Right ventricle myocardium inferior (tissue), 1 donor: ENCODE measurements around the gene PDIA4. TPM values are rescaled to one million over a fixed set of nuclear protein-coding genes. Genes with fewer than 3 reads are reported as not detected.
"Not testable (repeated sequence)": the region's sequence is repeated elsewhere in the genome, so short reads cannot be mapped to it uniquely, and the experiment has no call there.

Source experiments
- ATAC-seq: fragments of 200-7000 bp; cut with Tn5 transposase; one replicate; pipeline ENCODE4 v1.9.1; 2020; ENCODE audit warnings: mild to moderate bottlenecking, moderate library complexity
- DNase-seq: peaks from one replicate; pipeline ENCODE4 v3.0.0; 2021; ENCODE audit errors: missing footprints
- intact Hi-C: fragments of 100-400 bp; cut with DNase I; formaldehyde crosslinking; loops from one replicate; pipeline ENCODE4 v1.11.0; 2022
- long read RNA-seq: library from polyadenylated mRNA; unstranded; transcript quantifications from one replicate; pipeline ENCODE4 v2.0.0, GENCODE V29; 2021
- total RNA-seq: library from RNA; stranded (reverse); fragmentation: NEBNext Ultra II Directional; extraction: Animal tissue kit (Norgen Biotek cat#: 25700); gene quantifications from one replicate; pipeline ENCODE4 v1.2.1, GENCODE V29; 2021
- donor health status: DM: no; HTN: yes; CAD: no; lungs with severe emphysema.

The PDIA4 gene
- total RNA-seq: 48.7 TPM
- long read RNA-seq, transcript PDIA4-201 (10 exons, 2,903 nt): major isoform, 39 of 48 reads
- long read RNA-seq, partial matches to known transcripts: 5 of 48 reads
- long read RNA-seq, other reads (novel, unspliced or antisense): 4 of 48 reads

- ATAC-seq: peak; percentile 98
- DNase-seq: peak; percentile 100
- intact Hi-C loops: loop anchor here (1.0 to 2.0 kb wide), 4 partner anchors 37 to 98 kb away; partner anchors contain the start of genes ZNF425 and ZNF786
Measured at GRCh38 chr7:149028346-149029109, at the start of gene PDIA4. PDIA4 (minus strand) TSS chr7:149028505; CDS start chr7:149028408, 97 bp downstream.

- intact Hi-C loops: no loop called here
- DNase-seq (no peak), ATAC-seq (no peak)
Measured at GRCh38 chr7:149077594-149077993, 49.3 kb upstream of the PDIA4 start.

- intact Hi-C loops: no loop called here
- no peak for DNase-seq
- no peak for ATAC-seq
Measured at GRCh38 chr7:149075286-149075685, 47.0 kb upstream of the PDIA4 start.

GRCh38 chr7:149074116-149074885 is 46.0 kb upstream of the PDIA4 start:
- ATAC-seq: no peak
- no peak for DNase-seq
- intact Hi-C loops: no loop called here

- intact Hi-C loops: no loop called here
- no peak for DNase-seq
- ATAC-seq: no peak
Measured at GRCh38 chr7:149072438-149072775, 44.1 kb upstream of the PDIA4 start.

GRCh38 chr7:149071641-149072437 is 43.5 kb upstream of the PDIA4 start:
- ATAC-seq: no peak
- DNase-seq: no peak
- intact Hi-C loops: no loop called here

GRCh38 chr7:149071182-149071635 is 42.9 kb upstream of the PDIA4 start:
- intact Hi-C loops: no loop called here
- DNase-seq (no peak), ATAC-seq (no peak)

- DNase-seq (no peak), ATAC-seq (no peak)
- intact Hi-C loops: no loop called here
Measured at GRCh38 chr7:149070372-149071125, 42.2 kb upstream of the PDIA4 start.

- intact Hi-C loops: no loop called here
- DNase-seq: no peak
- no peak for ATAC-seq
Measured at GRCh38 chr7:149067869-149068268, 39.6 kb upstream of the PDIA4 start.

GRCh38 chr7:149063476-149063875 is 35.2 kb upstream of the PDIA4 start:
- DNase-seq (no peak), ATAC-seq (no peak)
- intact Hi-C loops: no loop called here

GRCh38 chr7:149062217-149062899 is 34.1 kb upstream of the PDIA4 start:
- intact Hi-C loops, ATAC-seq, DNase-seq: not testable (repeated sequence)

GRCh38 chr7:149060156-149060555 is 31.9 kb upstream of the PDIA4 start:
- no peak for ATAC-seq
- intact Hi-C loops: no loop called here
- no peak for DNase-seq

GRCh38 chr7:149053885-149054284 is 25.6 kb upstream of the PDIA4 start:
- intact Hi-C loops: no loop called here
- DNase-seq (no peak), ATAC-seq (no peak)

GRCh38 chr7:149053384-149053783 is 25.1 kb upstream of the PDIA4 start:
- DNase-seq (no peak), ATAC-seq (no peak)
- intact Hi-C loops: no loop called here

GRCh38 chr7:149050941-149051340 is 22.6 kb upstream of the PDIA4 start:
- DNase-seq (no peak), ATAC-seq (no peak)
- intact Hi-C loops: no loop called here

GRCh38 chr7:149048805-149049204 is 20.5 kb upstream of the PDIA4 start:
- intact Hi-C loops: no loop called here
- ATAC-seq (no peak), DNase-seq (no peak)

GRCh38 chr7:149046416-149046815 is 18.1 kb upstream of the PDIA4 start:
- DNase-seq (no peak), ATAC-seq (no peak)
- intact Hi-C loops: no loop called here

- DNase-seq: no peak
- intact Hi-C loops: no loop called here
- ATAC-seq: no peak
Measured at GRCh38 chr7:149043936-149044335, 15.6 kb upstream of the PDIA4 start.
